ENCODE measurements around the gene CBX3. TPM values are rescaled to one million over a fixed set of nuclear protein-coding genes. Genes with fewer than 3 reads are reported as not detected.
"Not testable (repeated sequence)": the region's sequence is repeated elsewhere in the genome, so short reads cannot be mapped to it uniquely, and the experiment has no call there.

Gene CBX3
- 10 to 100 TPM; 51.5 to 78.5 (median 60.3) TPM for total RNA-seq

GRCh38 chr7:26201247-26202018 lies at the start of gene CBX3:
CBX3 (plus strand) TSS chr7:26201745; CDS start chr7:26202999, 1,254 bp downstream.
- peak within 1 kb of the TSS; percentile 99 to 100 (median 100) for H3K27ac ChIP-seq (replicated peaks in 1 of 4)
- intact Hi-C loops (cut with DNase I) = loop anchor here (5.0 to 10.0 kb wide), 3 partner anchors 661 to 943 kb away; partner anchors contain the start of genes HOXA1, HOXA5, HOXA6 and SKAP2

GRCh38 chr7:26151953-26152781 lies 49.4 kb upstream of the CBX3 start, which contains the start of gene NFE2L3:
NFE2L3 (plus strand) TSS chr7:26152198; CDS start chr7:26152499, 301 bp downstream.
- Histone ChIP-seq H3K9me3 (no peaks in the 10 kb centered on the region), H3K27me3 (peaks cover 0 to 56% (median 6%) of the 10 kb centered on the region in 4 donors), H3K4me3 (peak within 1 kb of the TSS; percentile 55 to 72 (median 58)), H3K27ac (replicated peaks in 1 of 4) (no peak within 1 kb of the TSS), H3K4me1 (peaks cover 9 to 22% (median 19%) of the 10 kb centered on the region in 4 donors), H3K36me3 (no peaks in the 10 kb centered on the region)
- intact Hi-C loops (cut with DNase I) = no loop called here
- 3% methylated on average over 27 of the region's 95 CpGs for WGBS
- no peak for DNase-seq (ENCODE audit: extremely low spot score)
- TF ChIP-seq POLR2A (IDR thresholded peaks at IDR 0.05; ENCODE audit: low read depth) (no peak), CTCF (IDR thresholded peaks at IDR 0.05) (peak in 1 of 3 experiments; percentile 6)

More at GRCh38 chr7:26201247-26202018, at the start of gene CBX3:
- H3K4me3 ChIP-seq = peak within 1 kb of the TSS; percentile 95 to 98 (median 96)
- H3K27me3 ChIP-seq = no peaks in the 10 kb centered on the region
- 0% methylated on average over 22 of the region's 86 CpGs for WGBS
- no peaks in the 10 kb centered on the region for H3K9me3 ChIP-seq
- H3K36me3 ChIP-seq = peaks cover under 1 to 20% (median 12%) of the 10 kb centered on the region in 4 donors
- DNase-seq (ENCODE audit: extremely low spot score) = peak; percentile 96
- H3K4me1 ChIP-seq = peaks cover 38 to 51% (median 49%) of the 10 kb centered on the region in 4 donors
- TF ChIP-seq CTCF (IDR thresholded peaks at IDR 0.05) (no peak), POLR2A (IDR thresholded peaks at IDR 0.05; ENCODE audit: low read depth) (peak; percentile 17), POLR2AphosphoS5 (IDR thresholded peaks at IDR 0.05) (peak; percentile 71 to 85)

GRCh38 chr7:26152782-26153240 lies 48.7 kb upstream of the CBX3 start:
- H3K27ac ChIP-seq (replicated peaks in 1 of 4); H3K36me3 ChIP-seq; H3K9me3 ChIP-seq; DNase-seq (ENCODE audit: extremely low spot score); intact Hi-C loops (cut with DNase I): not testable (repeated sequence)
- Histone ChIP-seq H3K4me1 (peaks cover 9 to 22% (median 19%) of the 10 kb centered on the region in 4 donors), H3K4me3 (peak overlapping the region; percentile 55 to 72 (median 58)), H3K27me3 (peaks cover 0 to 56% (median 6%) of the 10 kb centered on the region in 4 donors)
- WGBS = 0% methylated on average over 6 of the region's 54 CpGs

GRCh38 chr7:26153241-26153822 lies 48.2 kb upstream of the CBX3 start:
- peaks cover 0 to 56% (median 6%) of the 10 kb centered on the region in 4 donors for H3K27me3 ChIP-seq
- H3K4me1 ChIP-seq = peaks cover 9 to 22% (median 19%) of the 10 kb centered on the region in 4 donors
- DNase-seq (ENCODE audit: extremely low spot score) = no peak
- no peaks in the 10 kb centered on the region for H3K36me3 ChIP-seq
- intact Hi-C loops (cut with DNase I) = no loop called here
- H3K4me3 ChIP-seq = peak overlapping the region; percentile 55 to 72 (median 58)
- no peak overlapping the region for H3K27ac ChIP-seq (replicated peaks in 1 of 4)
- TF ChIP-seq EP300 (IDR thresholded peaks at IDR 0.05) = no peak
- no peak for TF ChIP-seq CTCF (IDR thresholded peaks at IDR 0.05)
- no peak for TF ChIP-seq POLR2A (IDR thresholded peaks at IDR 0.05; ENCODE audit: low read depth)
- no peak for TF ChIP-seq POLR2AphosphoS5 (IDR thresholded peaks at IDR 0.05)
- H3K9me3 ChIP-seq = no peaks in the 10 kb centered on the region
- 23% methylated on average over 18 of the region's 18 CpGs for WGBS

Data from esophagus muscularis mucosa (tissue), 4 donors.